ENCODE measurements around the gene PIGB.
"Not testable (repeated sequence)": the region's sequence is repeated elsewhere in the genome, so short reads cannot be mapped to it uniquely, and the experiment has no call there.

Gene PIGB

DNA sequence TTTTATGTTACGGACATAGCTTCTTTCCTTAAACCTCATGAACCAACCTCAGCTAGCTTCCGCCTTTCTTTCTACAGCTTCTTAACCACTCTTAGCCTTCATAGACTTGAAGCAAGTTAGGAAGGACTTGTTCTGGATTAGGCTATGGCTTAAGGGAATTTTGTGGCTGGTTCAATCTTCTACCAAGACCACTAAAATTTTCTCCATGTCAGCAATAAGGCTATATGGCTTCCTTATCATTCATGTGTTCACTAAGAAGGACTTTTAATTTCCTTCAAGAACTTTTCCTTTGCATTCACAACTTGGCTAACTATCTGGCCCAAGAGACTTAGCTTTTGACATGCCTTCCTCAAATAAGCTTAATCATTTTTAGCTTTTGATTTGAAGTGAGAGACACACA lies 64.7 kb downstream of the PIGB start:
- no peak for DNase-seq

DNA sequence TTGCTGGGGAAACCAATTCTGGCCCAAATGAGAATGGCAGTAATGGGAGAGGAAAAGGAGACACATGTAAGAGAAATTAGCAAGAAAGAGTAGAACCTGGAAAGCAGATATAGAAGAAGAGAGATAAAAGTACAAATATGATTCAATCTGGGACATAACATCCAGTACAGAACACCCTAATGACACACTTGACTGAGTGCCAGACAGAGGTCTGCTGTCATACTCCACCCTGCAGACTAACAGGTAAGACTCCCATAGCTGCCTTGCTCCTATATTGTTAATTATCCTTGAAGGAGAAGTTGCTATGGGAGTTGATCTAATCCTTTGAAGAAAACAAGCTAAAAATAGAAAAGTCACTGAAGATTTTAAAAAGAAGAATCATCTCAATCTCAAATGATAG lies 68.0 kb downstream of the PIGB start:
- DNase-seq: no peak

DNA sequence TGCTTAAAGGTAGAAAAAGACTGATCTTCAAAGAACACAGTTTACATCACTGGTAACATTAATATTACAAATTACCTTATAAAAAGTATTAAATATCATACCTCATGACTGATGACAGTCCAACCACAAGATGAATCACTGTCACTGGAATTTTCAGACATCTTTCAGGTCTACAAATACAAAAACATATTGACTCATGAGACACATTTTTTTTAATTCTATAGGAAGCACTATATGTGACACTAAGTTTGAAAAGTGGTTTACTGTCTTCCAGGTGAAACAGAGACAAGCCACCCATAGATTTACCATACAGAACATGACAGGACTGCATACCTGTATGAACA lies 70.2 kb downstream of the PIGB start:
- DNase-seq: no peak

DNA sequence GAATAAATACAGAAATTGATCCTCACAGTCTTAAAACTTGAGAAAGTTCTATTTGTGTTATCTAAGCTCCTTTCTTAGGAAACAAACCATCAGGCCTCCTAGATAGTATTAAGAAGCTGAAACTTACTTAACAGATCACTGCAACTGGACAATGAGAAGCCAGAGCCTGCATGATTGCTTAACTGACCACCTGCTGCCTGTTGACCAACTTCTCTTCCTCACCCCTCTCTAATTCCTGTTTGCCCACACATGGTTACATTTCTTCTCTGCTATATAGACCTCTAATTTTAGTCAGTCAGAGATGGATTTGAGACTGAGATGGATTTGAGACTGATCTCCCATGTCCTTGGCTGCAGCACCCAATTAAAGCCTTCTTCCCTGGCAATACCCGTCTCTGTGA lies 75.7 kb downstream of the PIGB start:
- DNase-seq: peak; percentile 44 to 75 (median 60)

DNA sequence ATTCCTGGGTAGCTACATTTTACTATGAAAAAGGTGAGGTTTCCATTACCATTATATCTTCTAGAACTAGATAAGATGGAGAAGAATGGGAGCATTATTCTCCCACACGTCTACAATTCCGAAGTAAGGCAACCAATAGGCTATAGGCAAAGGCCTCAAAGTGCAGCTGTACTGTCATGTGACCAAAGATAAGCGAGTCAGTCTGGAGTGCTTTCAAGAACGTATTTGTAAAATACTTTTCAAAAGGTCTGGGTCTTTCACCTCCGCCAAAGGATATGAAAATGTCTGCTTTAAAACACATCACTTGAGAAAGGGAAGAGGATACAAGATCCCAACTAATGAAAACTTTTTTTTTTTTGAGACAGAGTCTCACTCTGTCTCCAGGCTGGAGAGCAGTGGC lies 79.2 kb downstream of the PIGB start:
- DNase-seq: no peak

DNA sequence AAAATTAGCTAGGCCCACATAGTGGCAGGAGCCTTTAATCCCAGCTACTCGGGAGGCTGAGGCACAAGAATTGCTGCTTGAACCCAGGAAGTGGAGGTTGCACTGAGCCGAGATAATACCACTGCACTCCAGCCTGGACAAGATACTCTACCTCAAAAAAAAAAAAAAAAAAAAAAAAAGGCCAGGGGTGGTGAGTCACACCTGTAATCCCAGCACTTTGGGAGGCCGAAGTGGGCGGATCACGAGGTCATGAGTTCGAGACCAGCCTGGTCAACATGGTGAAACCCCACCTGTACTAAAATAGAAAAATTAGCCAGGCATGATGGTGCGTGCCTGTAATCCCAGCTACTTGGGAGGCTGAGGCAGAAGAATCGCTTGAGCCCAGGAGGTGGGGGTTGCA lies 81.0 kb downstream of the PIGB start:
- not testable (repeated sequence) for DNase-seq

DNA sequence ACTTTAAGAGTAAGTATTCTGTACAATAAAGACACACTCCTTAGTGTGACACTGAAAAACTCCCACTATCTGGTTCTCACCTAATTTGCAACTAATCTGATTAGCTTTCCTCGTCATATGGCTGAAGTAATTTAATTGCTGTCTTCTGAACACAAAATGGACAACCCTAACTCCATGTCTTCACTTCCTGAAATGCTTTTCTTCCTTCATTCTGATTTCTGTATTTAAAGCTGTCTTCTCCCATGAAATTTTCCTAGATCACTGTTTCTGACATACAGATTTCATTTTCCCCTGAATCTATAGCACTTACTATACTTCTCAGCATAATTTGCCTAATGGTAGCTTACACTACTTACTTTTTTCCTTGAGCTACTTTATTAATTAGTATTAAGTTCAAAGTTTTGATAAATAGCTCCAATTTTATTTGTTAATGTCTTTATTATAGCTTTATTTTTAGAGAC lies 82.8 kb downstream of the PIGB start:
- peak in 1 of 4 experiments; percentile 11 for DNase-seq

DNA sequence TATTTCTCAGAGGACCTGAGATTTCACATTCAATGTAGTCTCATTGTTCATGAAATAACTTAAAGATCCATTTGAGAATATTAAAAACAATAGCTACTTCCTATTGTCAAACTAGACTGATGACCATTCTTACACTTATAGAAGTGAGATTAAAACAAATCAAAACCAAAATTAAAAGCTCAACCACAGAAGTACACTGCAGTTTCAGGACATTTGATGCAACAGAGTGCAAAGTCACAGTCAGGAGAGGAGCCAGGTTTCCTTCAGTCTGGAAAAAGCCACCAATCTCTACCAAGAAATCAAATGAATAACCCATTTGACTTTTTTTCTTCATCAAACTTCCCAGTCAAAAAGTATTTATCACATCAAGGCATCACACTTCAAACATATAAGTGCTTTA lies 83.7 kb downstream of the PIGB start:
- peak in 2 of 4 experiments; percentile 10 to 17 for DNase-seq

DNA sequence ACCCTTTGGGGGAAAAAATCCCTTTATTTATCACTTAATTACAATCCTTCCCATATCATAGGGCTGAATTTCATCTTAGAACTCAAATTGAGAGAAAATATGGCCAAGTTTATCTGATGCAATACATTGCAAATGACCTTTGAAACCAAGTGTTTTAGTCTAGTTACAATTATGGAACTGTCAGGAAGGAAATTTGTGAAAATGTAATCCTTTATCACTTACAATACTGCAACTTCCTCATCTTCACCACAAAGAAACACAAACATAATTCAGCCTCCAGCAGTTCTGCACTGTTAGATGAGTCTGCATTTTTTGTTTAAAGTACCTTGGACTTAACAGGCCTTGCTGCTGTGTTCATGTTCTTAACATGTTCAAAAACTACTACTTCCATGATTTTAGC lies 84.5 kb downstream of the PIGB start:
- DNase-seq: peak; percentile 39 to 86 (median 66)
